B cell (primary cell): ENCODE data around the gene SLC13A1.

Experiments
- CTCF ChIP-seq: fragments of 200-600 bp; IDR thresholded peaks from one replicate; pipeline ENCODE4 v1.8.0; 2022; ENCODE audit warnings: antibody characterized with exemption, mild to moderate bottlenecking
- EZH2 ChIP-seq: IDR thresholded peaks from 2 replicates; pipeline ENCODE4 v1.6.1; 2012; ENCODE audit warnings: borderline replicate concordance, low read depth, mild to moderate bottlenecking, moderate library complexity, low read length; ENCODE audit not compliant: insufficient read depth, poor library complexity, severe bottlenecking

DNA sequence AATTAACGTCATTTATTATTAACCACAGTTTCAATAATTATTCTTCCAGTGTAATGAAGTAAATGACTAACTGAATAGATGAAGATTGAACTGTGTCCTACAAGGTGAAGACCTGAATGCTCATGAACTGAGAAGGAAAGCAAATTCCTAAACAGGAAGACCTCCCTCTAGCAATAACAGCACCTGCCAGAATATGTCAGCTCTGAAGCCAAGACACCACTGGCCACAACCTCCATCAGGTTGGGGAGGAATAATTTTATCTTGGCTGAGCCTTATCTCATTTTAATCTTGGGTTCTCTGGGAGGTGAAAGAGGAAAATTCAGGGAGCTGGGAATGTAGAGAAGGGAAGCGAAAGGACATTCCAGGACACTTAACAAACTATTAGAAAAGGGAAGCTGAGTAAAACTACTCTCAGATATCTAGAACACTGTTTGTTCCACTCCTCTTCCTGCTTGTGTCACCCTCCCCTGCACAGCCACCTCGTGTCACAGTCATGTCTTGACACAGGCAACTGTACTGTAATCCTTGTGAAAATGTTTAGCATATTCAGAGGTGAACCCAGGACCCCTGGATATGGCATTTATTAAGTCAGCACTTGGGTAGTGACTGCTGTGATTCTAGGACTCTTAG is 4.6 kb upstream of the SLC13A1 start:
- TF ChIP-seq CTCF = no peak
- no peak for TF ChIP-seq EZH2
